ENCODE results near the gene SCFD1.
"Not testable (repeated sequence)": the region's sequence is repeated elsewhere in the genome, so short reads cannot be mapped to it uniquely, and the experiment has no call there.

SCFD1 gene

GRCh38 chr14:30620178-30620577 lies 1.9 kb upstream of the SCFD1 start:
- no peaks in the 10 kb centered on the region for H3K27me3 ChIP-seq
- no peaks in the 10 kb centered on the region for H3K36me3 ChIP-seq
- H3K4me3 ChIP-seq (ENCODE audit: low read depth in 1 of 2, low read length in 1 of 2) = no peak overlapping the region
- TF ChIP-seq, protein P1, sequence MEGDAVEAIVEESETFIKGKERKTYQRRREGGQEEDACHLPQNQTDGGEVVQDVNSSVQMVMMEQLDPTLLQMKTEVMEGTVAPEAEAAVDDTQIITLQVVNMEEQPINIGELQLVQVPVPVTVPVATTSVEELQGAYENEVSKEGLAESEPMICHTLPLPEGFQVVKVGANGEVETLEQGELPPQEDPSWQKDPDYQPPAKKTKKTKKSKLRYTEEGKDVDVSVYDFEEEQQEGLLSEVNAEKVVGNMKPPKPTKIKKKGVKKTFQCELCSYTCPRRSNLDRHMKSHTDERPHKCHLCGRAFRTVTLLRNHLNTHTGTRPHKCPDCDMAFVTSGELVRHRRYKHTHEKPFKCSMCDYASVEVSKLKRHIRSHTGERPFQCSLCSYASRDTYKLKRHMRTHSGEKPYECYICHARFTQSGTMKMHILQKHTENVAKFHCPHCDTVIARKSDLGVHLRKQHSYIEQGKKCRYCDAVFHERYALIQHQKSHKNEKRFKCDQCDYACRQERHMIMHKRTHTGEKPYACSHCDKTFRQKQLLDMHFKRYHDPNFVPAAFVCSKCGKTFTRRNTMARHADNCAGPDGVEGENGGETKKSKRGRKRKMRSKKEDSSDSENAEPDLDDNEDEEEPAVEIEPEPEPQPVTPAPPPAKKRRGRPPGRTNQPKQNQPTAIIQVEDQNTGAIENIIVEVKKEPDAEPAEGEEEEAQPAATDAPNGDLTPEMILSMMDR (IDR thresholded peaks at IDR 0.05) = no peak
- peaks cover 18 to 27% of the 10 kb centered on the region in 2 experiments for H3K4me1 ChIP-seq (ENCODE audit: control insufficient read depth in 1 of 2, insufficient read depth in 1 of 2, low read depth in 1 of 2, low read length in 1 of 2)
- no peaks in the 10 kb centered on the region for H3K9me3 ChIP-seq
- no peak overlapping the region for H3K27ac ChIP-seq

- peaks cover 18 to 27% of the 10 kb centered on the region in 2 experiments for H3K4me1 ChIP-seq (ENCODE audit: control insufficient read depth in 1 of 2, insufficient read depth in 1 of 2, low read depth in 1 of 2, low read length in 1 of 2)
- no peaks in the 10 kb centered on the region for H3K9me3 ChIP-seq
- H3K36me3 ChIP-seq = no peaks in the 10 kb centered on the region
- peak overlapping the region; percentile 82 to 85 for H3K4me3 ChIP-seq (ENCODE audit: low read depth in 1 of 2, low read length in 1 of 2)
- H3K27ac ChIP-seq = peak overlapping the region; percentile 91
- TF ChIP-seq, protein P1 (IDR thresholded peaks at IDR 0.05) = no peak
- no peaks in the 10 kb centered on the region for H3K27me3 ChIP-seq
These were observed 672 bp upstream of the SCFD1 start for GRCh38 chr14:30621354-30621939.

- Histone ChIP-seq H3K4me3 (ENCODE audit: low read depth in 1 of 2, low read length in 1 of 2) (peak overlapping the region in 1 of 2 experiments; percentile 82), H3K4me1 (ENCODE audit: control insufficient read depth in 1 of 2, insufficient read depth in 1 of 2, low read depth in 1 of 2, low read length in 1 of 2) (peaks cover 18 to 27% of the 10 kb centered on the region in 2 experiments), H3K27ac (no peak overlapping the region), H3K27me3 (no peaks in the 10 kb centered on the region), H3K36me3 (no peaks in the 10 kb centered on the region), H3K9me3 (no peaks in the 10 kb centered on the region)
- TF ChIP-seq, protein P1 (IDR thresholded peaks at IDR 0.05) = no peak
These were observed 1.5 kb downstream of the SCFD1 start for GRCh38 chr14:30623412-30624131.

DNA sequence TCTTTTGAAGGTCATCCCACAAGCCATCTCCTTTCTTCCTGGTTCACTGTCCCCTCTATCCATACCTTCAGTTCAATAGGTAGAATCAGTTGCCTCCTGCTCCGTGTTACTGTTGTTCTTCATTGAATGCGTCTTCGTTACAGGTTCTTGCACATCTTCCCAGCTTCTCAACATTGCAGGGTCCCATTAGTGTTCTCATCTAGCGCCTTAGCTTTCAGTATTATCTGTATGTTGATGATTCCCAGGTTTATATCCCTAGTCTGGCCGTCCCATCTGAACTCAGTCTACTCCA lies 2.0 kb downstream of the SCFD1 start:
- no peak overlapping the region for H3K27ac ChIP-seq
- TF ChIP-seq, protein P1 (IDR thresholded peaks at IDR 0.05) = no peak
- no peaks in the 10 kb centered on the region for H3K36me3 ChIP-seq
- H3K9me3 ChIP-seq = no peaks in the 10 kb centered on the region
- no peaks in the 10 kb centered on the region for H3K27me3 ChIP-seq
- peaks cover 18 to 27% of the 10 kb centered on the region in 2 experiments for H3K4me1 ChIP-seq (ENCODE audit: control insufficient read depth in 1 of 2, insufficient read depth in 1 of 2, low read depth in 1 of 2, low read length in 1 of 2)
- no peak overlapping the region for H3K4me3 ChIP-seq (ENCODE audit: low read depth in 1 of 2, low read length in 1 of 2)

GRCh38 chr14:30625533-30625932 lies 3.4 kb downstream of the SCFD1 start:
- peaks cover 18 to 27% of the 10 kb centered on the region in 2 experiments for H3K4me1 ChIP-seq (ENCODE audit: control insufficient read depth in 1 of 2, insufficient read depth in 1 of 2, low read depth in 1 of 2, low read length in 1 of 2)
- no peaks in the 10 kb centered on the region for H3K9me3 ChIP-seq
- no peak overlapping the region for H3K4me3 ChIP-seq (ENCODE audit: low read depth in 1 of 2, low read length in 1 of 2)
- H3K27me3 ChIP-seq = no peaks in the 10 kb centered on the region
- H3K27ac ChIP-seq = no peak overlapping the region
- H3K36me3 ChIP-seq = peaks cover 5% of the 10 kb centered on the region
- TF ChIP-seq, protein P1 (IDR thresholded peaks at IDR 0.05) = no peak

DNA sequence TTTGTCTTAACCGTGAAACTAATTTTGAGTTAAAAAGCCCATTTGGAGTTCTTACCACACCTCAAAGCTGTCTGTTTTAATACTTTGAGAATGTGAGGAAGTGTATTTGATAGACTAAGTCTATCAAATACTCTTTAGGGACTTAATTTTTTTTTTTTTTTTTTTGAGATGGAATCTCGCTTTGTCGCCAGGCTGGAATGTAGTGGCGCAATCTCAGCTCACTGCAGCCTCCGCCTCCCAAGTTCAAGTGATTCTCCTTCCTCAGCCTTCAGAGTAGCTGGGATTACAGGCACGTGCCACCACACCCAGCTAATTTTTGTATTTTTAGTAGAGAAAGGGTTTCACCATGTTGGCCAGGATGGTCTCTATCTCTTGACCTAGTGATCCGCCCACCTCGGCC lies 7.3 kb downstream of the SCFD1 start:
- not testable (repeated sequence) for H3K27me3 ChIP-seq; H3K27ac ChIP-seq; H3K4me3 ChIP-seq (ENCODE audit: low read depth in 1 of 2, low read length in 1 of 2); H3K4me1 ChIP-seq (ENCODE audit: control insufficient read depth in 1 of 2, insufficient read depth in 1 of 2, low read depth in 1 of 2, low read length in 1 of 2); H3K9me3 ChIP-seq
- peaks cover 30% of the 10 kb centered on the region for H3K36me3 ChIP-seq

Data from neutrophil (primary cell).